GM18870 (cell line): Measurements from ENCODE around the gene PSG11.
"Not testable (repeated sequence)": the region's sequence is repeated elsewhere in the genome, so short reads cannot be mapped to it uniquely, and the experiment has no call there.

Experiments
- ATAC-seq: cut with Tn5 transposase; IDR thresholded peaks from one replicate; pipeline ENCODE4 v1.9.1; 2021; ENCODE audit warnings: moderate library complexity; ENCODE audit not compliant: unreplicated experiment

The PSG11 gene

DNA sequence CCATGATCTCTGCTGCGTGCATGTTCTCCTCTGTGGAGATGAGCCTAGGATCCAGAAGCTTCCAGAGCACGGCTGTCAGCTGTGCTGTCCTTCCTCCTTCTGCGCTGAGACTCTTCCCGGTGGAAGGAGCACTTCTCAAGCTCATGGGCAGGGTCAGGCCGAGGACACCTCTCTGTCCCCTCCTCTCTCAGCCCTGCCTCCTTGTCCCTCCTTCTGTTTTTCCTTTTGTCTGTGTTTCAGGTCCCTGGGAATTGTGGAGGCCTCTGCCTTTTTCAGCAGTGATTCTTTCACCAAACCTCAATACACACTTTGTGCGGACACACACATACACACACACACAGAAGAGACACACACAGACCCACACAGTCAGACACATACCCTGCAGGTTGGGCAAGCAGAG lies at the start of gene PSG11:
PSG11 (minus strand) TSS at position 101 of the 400 bp plus-strand sequence; CDS start at position 4, 97 bp downstream.
- ATAC-seq, result not testable (repeated sequence)

DNA sequence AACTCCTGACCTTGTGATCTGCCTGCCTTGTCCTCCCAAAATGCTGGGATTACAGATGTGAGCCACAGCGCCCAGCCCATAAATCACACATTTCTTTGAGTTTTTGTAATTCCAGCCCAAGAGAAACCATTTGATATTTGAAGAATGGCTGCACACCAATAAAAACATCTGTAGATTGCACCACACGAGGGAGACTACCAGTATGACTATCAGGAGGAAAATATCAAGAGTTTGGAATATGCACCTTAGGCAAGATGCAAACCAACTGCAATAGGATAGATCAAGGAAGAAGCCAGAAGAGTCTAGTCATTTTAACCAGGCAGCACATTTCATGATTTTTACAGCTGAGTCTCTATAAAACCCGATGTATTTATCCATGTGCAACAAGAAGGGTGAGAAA lies 36.1 kb upstream of the PSG11 start:
- ATAC-seq, result not testable (repeated sequence)

DNA sequence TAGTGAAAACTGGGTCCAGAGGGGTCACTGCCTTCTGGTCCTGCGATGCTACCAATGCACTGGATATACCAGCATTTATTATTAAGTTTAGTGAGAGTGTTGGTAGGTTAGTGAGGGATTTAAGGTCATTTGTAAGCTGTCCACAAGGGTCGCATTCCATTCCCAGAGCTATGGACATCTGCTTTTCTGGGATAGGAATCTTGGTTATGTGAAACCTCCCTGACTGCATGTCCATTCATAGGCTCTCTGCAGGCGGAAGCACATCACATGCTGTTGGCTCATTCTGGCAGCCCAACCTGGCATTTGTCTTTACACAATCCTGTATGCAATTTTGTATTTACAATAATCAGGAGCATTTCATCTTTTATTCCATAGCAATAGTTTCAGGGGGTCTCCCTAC lies 35.1 kb upstream of the PSG11 start:
- not testable (repeated sequence) for ATAC-seq

DNA sequence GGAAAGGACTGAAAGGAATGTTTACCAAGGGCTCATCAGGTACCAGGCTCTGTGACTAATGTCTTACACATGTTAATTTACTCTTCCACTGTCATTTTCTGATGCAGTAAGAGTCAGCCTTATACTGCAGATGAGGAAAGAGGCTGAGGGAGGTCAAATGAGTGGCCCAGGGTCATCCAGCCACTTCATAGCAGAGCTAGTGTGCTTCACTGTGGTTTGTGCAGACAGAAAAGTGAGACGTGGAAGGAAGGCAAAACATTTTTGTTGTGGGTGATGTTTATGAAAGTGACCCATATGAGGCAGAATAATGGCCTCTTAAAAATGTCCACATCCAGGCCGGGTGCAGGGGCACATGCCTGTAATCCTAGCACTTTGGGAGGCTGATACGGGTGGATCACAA lies 34.0 kb upstream of the PSG11 start:
- ATAC-seq, result not testable (repeated sequence)

DNA sequence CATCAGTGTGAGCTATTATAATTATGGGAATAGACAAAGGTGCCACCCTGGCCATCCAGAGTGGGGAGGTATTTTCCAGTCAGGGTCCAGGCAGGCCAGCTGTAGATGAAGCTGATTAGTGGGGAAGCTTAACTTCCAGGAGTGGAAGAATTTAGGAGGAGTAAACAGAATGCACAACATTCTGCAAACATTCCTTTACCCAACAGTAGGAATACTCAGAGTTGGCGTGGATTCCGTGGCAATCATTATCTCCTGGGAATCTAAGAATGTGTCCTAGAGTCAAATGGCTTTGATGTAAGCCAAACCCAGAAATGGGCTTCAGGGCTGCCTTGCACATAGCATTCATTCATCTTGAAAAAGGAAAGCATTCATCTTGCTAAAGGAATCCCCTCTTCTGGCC lies 33.2 kb upstream of the PSG11 start:
- ATAC-seq, result not testable (repeated sequence)

DNA sequence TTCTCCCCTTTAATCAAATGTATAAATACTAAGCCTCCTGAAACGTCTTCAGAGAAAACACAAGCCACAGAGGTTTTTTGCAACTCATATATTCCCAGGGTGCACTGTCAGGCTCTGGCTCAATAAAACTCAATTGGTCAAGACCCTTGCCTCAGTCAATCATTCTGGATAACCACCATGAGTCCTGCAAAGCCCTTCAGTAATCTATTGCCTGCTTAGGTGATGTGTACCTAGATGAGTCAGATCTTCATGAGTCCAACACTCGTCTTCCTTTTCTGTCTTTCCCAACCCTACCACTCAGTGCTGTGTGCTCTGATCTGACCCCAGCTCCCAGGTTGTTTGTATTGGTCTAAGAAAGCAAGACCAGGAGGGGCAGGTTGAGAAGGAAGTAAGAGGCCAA lies 32.2 kb upstream of the PSG11 start:
- ATAC-seq, result not testable (repeated sequence)

DNA sequence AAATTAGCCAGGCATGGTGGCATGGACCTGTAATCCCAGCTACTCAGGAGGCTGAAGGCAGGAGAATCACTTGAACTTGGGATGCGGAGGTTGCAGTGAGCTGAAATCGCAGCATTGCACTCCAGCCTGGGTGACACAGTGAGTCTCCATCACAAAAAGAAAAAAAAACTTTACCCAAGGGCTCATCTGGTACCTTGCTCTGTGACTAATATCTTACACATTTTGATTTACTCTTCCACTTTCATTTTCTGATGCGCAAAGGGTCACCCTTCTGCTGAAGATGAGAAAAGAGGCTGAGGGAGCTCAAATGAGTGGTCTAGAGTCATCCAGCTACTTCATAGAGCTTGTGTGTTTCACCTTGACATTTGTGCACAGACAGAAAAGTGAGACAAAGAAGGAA lies 21.7 kb upstream of the PSG11 start:
- not testable (repeated sequence) for ATAC-seq

DNA sequence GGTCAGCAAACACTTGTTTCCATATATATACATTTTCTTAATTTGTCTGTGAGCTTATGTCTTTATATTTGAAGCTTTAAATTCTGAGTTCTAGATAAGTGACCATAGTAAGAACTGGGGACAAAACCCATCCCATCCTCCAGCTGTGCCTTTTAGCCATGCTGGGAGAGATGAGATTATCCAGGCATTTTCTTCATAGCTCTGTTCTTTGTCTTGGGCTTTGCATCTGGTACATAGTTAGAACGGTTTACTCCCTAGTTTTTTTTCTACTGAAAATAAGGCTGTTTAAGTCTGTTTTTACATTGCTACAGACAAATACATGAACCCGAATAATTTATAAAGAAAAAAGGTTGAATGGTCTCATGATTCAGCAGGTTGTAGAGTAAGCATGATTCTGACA lies 20.3 kb upstream of the PSG11 start:
- not testable (repeated sequence) for ATAC-seq

DNA sequence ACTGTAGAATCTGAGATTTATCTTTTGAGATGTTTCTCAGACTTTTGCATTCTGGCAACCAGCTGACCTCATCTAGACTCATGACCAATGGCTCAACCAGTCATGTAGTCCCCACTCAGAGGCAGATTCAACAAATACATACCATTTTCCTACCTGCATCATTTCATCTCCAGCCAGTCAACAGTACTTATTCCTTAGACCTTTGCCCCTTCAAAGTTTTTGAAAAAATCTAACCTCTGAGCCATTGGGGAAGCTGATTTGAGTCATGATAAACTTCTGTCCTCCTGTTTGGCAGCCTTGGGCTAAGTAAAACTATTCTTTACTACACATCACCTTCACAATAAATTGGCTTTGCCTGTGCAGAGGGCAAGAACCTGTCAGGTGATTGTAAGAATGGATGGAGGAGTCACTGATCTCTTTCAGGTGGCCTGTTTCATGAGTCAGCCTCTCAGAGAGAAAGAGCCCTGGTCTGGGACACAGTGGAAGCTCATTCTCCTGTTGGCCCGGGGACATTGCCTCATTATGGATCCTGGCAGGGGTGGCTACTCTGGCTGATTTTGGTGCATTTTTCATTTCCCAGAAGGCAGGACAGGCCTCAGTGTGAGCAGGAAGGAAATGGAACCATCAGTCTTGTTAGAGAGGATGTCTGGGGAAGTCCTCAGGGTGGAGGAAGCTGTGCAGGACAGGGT lies 17.4 kb upstream of the PSG11 start:
- ATAC-seq, result not testable (repeated sequence)

DNA sequence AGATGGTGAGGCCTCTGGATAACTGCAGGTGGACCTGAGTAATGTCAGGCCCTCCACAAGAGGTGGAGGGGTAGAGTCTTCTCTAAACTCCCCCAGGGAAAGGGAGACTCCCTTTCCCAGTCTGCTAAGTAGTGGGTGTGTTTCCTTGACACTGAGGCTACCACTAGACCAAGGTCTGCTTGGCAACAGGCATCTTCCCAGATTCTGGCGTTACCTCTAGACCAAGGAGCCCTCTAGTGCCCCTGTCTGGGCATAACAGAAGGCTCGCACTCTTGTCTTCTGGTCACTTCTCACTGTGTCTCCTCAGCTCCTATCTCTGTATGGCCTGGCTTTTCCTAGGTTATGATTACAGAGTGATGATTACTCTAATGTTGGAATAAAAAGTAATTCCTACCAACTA lies 5.4 kb upstream of the PSG11 start:
- ATAC-seq, result not testable (repeated sequence)

DNA sequence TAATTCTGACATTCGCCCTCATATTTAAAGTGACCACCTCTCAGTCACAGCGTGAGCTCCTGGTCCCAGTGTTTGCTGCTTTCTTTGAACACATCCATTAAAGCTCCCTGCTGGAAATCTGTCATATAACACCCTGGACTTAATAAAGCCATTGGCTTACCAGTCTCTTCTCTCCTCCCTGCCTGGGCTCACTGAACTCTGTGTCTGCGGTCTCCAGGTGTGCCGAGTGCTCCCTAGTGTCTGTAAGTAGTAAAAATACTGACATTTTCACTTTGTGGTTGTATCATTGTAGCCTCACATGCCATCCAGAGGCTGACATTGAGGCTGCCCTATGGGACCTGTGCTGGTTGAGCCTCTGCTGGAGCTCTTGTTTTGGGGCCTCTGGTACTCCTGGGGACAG lies 2.6 kb upstream of the PSG11 start:
- no peak for ATAC-seq

DNA sequence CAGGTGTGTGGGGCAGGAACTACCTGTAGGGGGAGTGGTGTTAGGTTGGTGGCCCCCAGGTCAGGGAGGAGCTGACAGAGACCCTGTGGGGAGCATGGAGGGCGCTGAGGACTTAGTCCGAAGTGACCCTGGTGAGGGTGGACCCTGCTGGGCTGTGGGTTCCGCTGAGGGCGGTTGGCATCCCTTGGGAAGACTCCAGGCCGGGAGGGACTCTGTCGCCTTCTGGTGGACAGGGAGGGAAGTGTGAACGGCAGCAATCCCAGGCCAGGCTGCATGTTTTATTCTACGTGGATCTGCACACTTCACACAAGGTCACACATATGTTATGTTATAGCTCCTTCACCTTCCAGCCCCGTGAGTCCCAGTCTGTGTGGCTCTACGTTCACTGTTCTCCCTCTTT lies 1.7 kb upstream of the PSG11 start:
- ATAC-seq, result not testable (repeated sequence)

DNA sequence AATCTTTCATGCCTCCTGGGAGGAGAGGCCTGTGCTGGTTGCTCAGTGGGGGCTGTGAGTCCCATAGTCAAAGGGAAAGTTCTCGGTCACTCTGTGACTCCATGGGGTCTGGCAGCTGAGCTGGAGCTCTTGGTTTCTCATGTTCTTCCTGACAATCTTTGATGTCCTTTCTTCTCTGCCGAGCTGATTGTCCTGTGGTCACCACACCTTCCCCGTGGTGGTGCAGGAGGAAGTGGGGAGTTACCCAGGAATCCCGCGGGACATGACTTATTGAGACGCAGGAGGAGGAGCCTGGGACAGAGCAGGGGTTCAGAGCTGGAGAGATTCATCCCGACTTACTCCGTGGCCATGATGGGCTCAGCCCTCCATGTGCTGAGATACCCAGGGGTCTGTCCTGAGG lies 792 bp upstream of the PSG11 start:
- not testable (repeated sequence) for ATAC-seq

DNA sequence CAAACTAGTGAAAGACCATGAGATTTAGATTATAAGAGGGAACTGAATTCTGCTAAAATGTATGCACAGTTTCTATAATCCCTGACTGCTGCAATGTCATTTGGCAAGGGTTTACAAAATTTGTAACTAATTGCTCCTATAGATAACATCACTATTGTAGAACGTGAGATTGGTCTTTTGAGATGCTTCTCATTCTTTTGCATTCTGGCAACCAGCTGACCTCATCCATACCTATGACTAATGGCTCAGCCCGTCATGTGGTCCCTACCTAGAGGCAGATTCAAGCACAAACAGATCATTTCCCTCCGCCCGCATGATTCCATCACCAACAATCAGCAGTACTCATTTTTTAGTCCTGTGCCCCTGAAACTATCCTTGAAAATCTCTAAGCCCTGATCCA lies 4.2 kb downstream of the PSG11 start:
- ATAC-seq, result not testable (repeated sequence)

DNA sequence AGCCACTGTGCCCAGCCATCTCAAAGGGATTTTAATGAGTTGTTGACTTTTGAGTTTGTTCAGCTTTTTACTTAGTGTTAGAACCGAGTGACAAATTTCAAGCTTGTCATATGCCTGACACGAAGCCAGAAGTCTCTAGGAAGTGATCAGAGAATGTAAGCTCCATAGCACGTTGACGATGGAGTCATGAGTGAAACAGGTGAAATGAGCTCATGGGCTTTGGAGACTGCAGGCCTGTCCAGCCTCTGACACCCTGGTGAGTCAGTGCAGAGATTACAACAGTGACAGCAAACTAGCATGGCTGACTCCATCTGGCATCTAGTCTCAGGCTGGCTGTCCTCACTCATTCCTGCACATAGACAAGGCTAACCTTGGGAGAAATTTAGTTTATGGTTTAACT lies 4.6 kb downstream of the PSG11 start:
- not testable (repeated sequence) for ATAC-seq

DNA sequence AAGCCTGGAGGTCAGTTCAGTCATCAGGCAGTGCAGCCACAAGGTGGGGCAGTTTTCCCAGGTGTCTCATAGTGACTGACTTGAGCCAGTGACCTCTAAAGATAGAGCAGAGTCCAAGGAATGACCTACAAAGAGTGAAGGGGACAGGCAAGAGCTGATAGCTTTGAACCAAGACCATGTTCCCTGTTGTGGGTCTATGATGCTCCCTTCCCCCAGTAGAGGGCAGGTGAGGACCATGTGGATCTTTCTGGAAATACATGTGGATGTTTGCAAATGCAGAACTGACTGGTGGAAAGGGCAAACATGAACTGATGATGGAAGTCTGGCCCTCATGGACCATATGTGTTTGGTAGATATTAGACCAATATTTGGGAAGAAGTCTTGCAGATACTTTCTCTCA lies 6.7 kb downstream of the PSG11 start:
- not testable (repeated sequence) for ATAC-seq

DNA sequence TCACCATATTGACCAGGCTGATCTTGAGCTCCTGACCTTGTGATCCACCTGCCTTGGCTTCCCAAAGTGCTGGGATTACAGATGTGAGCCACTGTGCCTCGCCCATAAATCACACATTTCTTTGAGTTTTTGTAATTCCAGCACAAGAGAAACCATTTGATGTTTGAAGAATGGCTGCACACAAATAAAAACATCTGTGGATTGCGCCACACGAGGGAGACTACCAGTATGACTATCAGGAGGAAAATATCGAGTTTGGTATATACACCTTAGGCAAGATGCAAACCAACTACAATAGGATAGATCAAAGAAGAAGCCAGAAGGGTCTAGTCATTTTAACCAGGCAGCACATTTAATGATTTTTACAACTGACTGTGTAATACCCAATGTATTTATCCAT lies 20.4 kb downstream of the PSG11 start:
- ATAC-seq, result not testable (repeated sequence)

DNA sequence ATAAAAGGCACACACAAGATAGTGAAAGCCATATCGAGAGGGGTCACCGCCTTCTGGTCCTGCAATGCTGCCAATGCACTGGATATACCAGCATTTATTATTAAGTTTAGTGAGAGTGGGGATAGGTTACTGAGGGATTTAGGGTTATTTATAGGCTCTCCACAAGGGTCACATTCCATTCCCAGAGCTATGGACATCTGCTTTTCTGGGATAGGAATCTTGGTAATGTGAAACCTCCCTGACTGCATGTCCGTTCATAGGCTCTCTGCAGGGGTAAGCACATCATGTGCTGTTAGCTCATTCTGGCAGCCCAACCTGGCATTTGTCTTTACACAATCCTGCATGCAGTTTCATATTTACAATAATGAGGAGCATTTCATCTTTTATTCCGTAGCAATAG lies 21.4 kb downstream of the PSG11 start:
- ATAC-seq, result not testable (repeated sequence)

DNA sequence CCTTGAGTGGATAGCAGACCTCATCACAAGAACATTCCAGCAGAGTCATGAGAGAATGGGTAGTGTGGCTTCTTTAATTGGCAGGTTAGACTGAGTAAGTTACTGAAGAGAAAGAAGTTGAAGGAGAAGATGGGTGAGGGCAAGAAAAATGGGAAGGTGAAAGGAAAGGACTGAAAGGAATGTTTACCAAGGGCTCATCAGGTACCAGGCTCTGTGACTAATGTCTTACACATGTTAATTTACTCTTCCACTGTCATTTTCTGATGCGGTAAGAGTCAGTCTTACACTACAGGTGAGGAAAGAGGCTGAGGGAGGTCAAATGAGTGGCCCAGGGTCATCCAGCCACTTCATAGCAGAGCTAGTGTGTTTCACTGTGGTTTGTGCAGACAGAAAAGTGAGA lies 22.6 kb downstream of the PSG11 start:
- ATAC-seq, result not testable (repeated sequence)

DNA sequence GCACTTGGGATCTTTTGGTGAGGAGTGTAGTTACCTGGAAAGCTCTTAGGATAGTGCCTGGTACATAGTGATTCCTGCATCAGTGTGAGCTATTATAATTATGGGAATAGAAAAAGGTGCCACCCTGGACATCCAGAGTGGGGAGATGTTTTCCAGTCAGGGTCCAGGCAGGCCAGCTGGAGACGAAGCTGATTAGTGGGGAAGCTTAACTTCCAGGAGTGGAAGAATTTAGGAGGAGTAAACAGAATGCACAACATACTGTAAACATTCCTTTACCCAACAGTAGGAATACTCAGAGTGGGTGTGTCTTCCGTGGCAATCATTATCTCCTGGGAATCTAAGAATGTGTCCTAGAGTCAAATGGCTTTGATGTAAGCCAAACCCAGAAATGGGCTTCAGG lies 23.3 kb downstream of the PSG11 start:
- ATAC-seq, result not testable (repeated sequence)

DNA sequence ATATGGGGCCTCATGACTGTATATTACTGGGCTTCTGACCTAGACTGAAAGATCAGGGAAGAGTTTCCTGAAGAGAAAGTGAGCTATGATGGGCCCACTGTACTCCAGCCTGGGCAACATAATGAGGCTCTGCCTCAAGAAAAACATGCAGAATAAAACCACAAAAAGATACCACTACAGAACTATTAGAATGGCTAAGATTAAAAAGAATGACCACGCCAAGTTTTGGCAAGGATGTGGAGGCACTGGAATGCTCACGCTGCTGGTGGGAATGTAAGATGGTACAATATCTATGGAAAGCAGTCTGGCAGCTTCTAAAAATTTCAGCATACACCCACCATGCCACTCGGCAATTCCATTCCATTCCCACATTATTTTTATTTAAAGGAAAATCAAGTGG lies 30.1 kb downstream of the PSG11 start:
- not testable (repeated sequence) for ATAC-seq

DNA sequence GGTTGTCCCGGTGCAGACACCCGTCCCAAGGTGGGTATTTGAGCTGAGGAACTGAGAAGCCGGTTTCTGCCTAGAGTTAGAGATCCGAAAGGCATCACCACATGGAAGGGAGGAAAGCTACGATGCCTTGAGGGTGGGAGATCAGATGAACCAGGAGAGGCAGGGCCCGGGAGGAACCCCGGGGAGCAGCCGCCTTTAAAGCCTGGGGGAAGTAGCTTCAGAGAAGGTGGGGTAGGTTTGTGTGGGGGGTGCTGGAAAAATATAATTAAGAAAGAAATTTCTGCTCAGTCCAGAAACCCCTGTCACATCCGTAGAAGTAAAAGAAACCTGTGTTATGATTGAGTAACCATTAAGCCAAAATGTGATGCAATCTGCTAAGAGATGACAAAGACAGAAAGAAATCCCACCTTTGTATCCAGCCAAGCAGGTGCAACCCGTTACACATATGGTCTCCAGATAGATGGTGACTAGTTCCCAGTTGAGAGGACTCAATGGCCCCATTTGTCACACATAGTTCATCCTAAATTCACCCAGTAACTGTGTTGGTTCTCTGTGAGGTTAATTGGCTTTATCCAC lies 34.2 kb downstream of the PSG11 start:
- ATAC-seq, result not testable (repeated sequence)

DNA sequence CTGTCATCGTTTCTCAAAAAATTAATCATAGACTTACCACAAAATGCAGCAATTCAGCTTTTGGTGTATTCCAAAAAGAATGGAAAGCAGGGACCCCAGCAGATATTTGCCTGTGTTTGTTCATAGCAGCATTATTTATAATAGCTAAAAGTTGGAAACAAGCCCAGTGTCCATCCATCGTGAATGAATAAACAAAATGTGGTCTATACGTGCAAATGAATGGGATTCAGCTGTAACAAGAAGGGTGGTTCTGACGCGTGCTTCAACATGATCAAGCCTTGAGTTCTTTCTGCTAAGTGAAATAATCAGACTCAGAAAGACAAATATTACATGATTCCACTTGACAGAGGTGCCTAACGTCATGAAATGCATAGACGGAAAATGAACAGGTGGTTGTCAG lies 36.4 kb downstream of the PSG11 start:
- ATAC-seq, result no peak
